ENCODE results near the gene PTPDC1. TPM values are rescaled to one million over a fixed set of nuclear protein-coding genes. Genes with fewer than 3 reads are reported as not detected.

PTPDC1 gene
- total RNA-seq, 3 donors from 2014 or later (not counting 1 experiment from before 2014, with no cell fraction given), result 2.8 to 3.9 (median 3.4) TPM

DNA sequence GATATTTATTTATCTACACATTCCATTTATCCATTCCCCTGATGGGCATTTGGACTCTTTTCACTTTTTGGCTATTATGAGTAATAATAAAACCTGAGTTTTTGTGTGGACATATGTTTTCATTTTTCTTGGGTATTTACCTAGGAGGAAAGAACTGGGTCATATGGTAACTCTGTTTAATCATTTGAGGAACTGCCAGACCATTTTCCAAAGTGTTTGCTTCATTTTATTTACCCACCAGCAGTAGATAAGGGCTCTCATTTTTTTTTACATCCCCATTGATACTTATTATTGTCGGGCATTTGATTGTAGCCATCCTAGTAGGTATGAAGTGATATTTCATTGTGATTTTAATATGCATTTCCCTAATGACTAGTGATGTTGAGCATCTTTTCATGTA lies 7.7 kb upstream of the PTPDC1 start:
- no peak overlapping the region for H3K4me3 ChIP-seq (ENCODE audit: low read length)
- H3K27me3 ChIP-seq (ENCODE audit: control insufficient read depth, insufficient read depth, low read length), result no peaks in the 10 kb centered on the region
- H3K4me1 ChIP-seq (ENCODE audit: control insufficient read depth, insufficient read depth, low read length), result no peaks in the 10 kb centered on the region
- ATAC-seq, result no peak
- no peak overlapping the region for H3K27ac ChIP-seq (ENCODE audit: low read length)
- H3K27ac Mint-ChIP-seq, result no peak overlapping the region
- H3K4me3 Mint-ChIP-seq, result no peak overlapping the region
- intact Hi-C loops (cut with micrococcal nuclease), result no loop called here
- DNase-seq, result no peak
- no peaks in the 10 kb centered on the region for H3K36me3 ChIP-seq (ENCODE audit: control insufficient read depth, insufficient read depth, low read length)
- no peaks in the 10 kb centered on the region for H3K27me3 Mint-ChIP-seq (ENCODE audit: low read depth in 2 of 2)
- H3K4me1 Mint-ChIP-seq, result no peaks in the 10 kb centered on the region
- H3K36me3 Mint-ChIP-seq, result no peaks in the 10 kb centered on the region
- H3K9me3 Mint-ChIP-seq, result no peaks in the 10 kb centered on the region
- TF ChIP-seq, protein P1, sequence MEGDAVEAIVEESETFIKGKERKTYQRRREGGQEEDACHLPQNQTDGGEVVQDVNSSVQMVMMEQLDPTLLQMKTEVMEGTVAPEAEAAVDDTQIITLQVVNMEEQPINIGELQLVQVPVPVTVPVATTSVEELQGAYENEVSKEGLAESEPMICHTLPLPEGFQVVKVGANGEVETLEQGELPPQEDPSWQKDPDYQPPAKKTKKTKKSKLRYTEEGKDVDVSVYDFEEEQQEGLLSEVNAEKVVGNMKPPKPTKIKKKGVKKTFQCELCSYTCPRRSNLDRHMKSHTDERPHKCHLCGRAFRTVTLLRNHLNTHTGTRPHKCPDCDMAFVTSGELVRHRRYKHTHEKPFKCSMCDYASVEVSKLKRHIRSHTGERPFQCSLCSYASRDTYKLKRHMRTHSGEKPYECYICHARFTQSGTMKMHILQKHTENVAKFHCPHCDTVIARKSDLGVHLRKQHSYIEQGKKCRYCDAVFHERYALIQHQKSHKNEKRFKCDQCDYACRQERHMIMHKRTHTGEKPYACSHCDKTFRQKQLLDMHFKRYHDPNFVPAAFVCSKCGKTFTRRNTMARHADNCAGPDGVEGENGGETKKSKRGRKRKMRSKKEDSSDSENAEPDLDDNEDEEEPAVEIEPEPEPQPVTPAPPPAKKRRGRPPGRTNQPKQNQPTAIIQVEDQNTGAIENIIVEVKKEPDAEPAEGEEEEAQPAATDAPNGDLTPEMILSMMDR (IDR thresholded peaks at IDR 0.05), result no peak
- no CpG with 5 or more reads among the region's 1 CpG for WGBS (ENCODE audit: insufficient coverage)
- H3K9me3 ChIP-seq (ENCODE audit: control insufficient read depth, insufficient read depth, low read length), result no peaks in the 10 kb centered on the region

DNA sequence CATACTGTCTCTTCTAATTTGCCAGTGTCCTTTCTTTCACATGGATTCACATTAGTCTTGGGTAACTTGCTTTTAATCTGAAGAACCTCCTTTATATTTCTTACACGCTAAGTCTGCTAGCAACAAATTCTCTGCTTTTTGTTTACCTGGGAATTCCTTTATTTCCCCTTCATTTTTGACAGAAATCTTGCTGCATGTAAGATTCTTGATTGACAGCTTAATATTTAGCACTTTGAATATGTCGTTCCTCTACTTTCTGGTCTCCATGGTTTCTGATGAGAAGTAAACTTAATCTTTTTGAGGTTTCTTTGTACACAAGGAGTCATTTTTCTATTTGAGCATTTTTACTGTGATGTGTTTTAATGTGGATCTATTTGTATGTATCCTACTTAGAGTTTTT lies 6.2 kb upstream of the PTPDC1 start:
- Mint-ChIP-seq H3K27ac (no peak overlapping the region), H3K4me1 (no peaks in the 10 kb centered on the region), H3K36me3 (no peaks in the 10 kb centered on the region), H3K27me3 (ENCODE audit: low read depth in 2 of 2) (no peaks in the 10 kb centered on the region), H3K9me3 (no peaks in the 10 kb centered on the region), H3K4me3 (no peak overlapping the region)
- WGBS (ENCODE audit: insufficient coverage), result 100% methylated on average over 1 of the region's 2 CpGs
- ATAC-seq (no peak), DNase-seq (no peak)
- Histone ChIP-seq H3K4me1 (ENCODE audit: control insufficient read depth, insufficient read depth, low read length) (no peaks in the 10 kb centered on the region), H3K9me3 (ENCODE audit: control insufficient read depth, insufficient read depth, low read length) (no peaks in the 10 kb centered on the region), H3K27ac (ENCODE audit: low read length) (no peak overlapping the region), H3K4me3 (ENCODE audit: low read length) (no peak overlapping the region), H3K36me3 (ENCODE audit: control insufficient read depth, insufficient read depth, low read length) (no peaks in the 10 kb centered on the region), H3K27me3 (ENCODE audit: control insufficient read depth, insufficient read depth, low read length) (no peaks in the 10 kb centered on the region)
- intact Hi-C loops (cut with micrococcal nuclease), result no loop called here
- TF ChIP-seq, protein P1 (IDR thresholded peaks at IDR 0.05), result no peak

DNA sequence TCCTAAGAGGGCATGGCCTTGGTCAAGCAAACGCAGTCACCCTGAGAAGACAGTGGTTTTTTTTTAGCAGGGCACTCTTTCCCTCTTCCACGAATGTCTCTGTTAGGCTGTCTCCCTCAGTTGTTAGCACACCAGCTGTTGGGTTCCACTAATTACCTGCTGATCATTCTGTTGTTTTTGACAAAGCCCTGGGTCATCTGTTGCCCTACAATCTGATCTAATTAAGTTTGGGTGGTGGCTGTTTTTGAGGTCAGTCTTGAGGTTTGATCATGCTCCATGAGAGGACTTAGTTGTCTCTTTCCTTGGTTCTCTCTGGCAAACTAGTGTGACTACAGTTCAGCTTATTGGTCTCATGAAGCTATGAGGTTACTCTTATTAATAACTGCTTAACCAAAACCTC lies 5.0 kb upstream of the PTPDC1 start:
- TF ChIP-seq, protein P1 (IDR thresholded peaks at IDR 0.05), result no peak
- Histone ChIP-seq H3K4me1 (ENCODE audit: control insufficient read depth, insufficient read depth, low read length) (no peaks in the 10 kb centered on the region), H3K9me3 (ENCODE audit: control insufficient read depth, insufficient read depth, low read length) (no peaks in the 10 kb centered on the region), H3K4me3 (ENCODE audit: low read length) (no peak overlapping the region), H3K27ac (ENCODE audit: low read length) (no peak overlapping the region), H3K36me3 (ENCODE audit: control insufficient read depth, insufficient read depth, low read length) (no peaks in the 10 kb centered on the region), H3K27me3 (ENCODE audit: control insufficient read depth, insufficient read depth, low read length) (no peaks in the 10 kb centered on the region)
- no peaks in the 10 kb centered on the region for H3K9me3 Mint-ChIP-seq
- intact Hi-C loops (cut with micrococcal nuclease), result no loop called here
- no peak overlapping the region for H3K4me3 Mint-ChIP-seq
- ATAC-seq, result no peak
- 83% methylated on average over 2 of the region's 2 CpGs for WGBS (ENCODE audit: insufficient coverage)
- H3K4me1 Mint-ChIP-seq, result no peaks in the 10 kb centered on the region
- no peaks in the 10 kb centered on the region for H3K36me3 Mint-ChIP-seq
- no peak overlapping the region for H3K27ac Mint-ChIP-seq
- H3K27me3 Mint-ChIP-seq (ENCODE audit: low read depth in 2 of 2), result no peaks in the 10 kb centered on the region
- no peak for DNase-seq

DNA sequence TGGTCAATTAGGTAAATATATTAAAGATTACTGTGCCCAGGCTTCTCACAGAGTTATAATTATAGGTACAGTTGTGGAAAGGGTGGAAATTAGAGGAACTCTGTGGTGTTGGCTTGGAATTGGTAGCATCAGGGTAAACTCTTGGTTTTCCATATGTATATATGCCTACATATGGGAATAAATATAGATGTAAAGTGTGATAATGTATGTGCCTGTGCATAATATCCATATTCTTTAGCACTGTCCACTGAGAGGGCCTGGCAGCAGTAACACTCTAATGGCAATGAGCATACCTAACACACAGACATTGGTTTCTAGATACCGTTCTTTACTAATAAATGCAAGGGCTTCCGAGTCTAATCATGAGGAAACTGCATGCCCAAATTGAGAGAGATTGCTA lies 4.0 kb upstream of the PTPDC1 start:
- H3K36me3 Mint-ChIP-seq, result no peaks in the 10 kb centered on the region
- WGBS (ENCODE audit: insufficient coverage), result 100% methylated on average over 2 of the region's 2 CpGs
- no peaks in the 10 kb centered on the region for H3K4me1 Mint-ChIP-seq
- Histone ChIP-seq H3K36me3 (ENCODE audit: control insufficient read depth, insufficient read depth, low read length) (no peaks in the 10 kb centered on the region), H3K4me1 (ENCODE audit: control insufficient read depth, insufficient read depth, low read length) (no peaks in the 10 kb centered on the region), H3K27me3 (ENCODE audit: control insufficient read depth, insufficient read depth, low read length) (no peaks in the 10 kb centered on the region), H3K9me3 (ENCODE audit: control insufficient read depth, insufficient read depth, low read length) (no peaks in the 10 kb centered on the region), H3K27ac (ENCODE audit: low read length) (no peak overlapping the region), H3K4me3 (ENCODE audit: low read length) (no peak overlapping the region)
- no peaks in the 10 kb centered on the region for H3K9me3 Mint-ChIP-seq
- H3K4me3 Mint-ChIP-seq, result no peak overlapping the region
- ATAC-seq (no peak), DNase-seq (no peak)
- no peaks in the 10 kb centered on the region for H3K27me3 Mint-ChIP-seq (ENCODE audit: low read depth in 2 of 2)
- intact Hi-C loops (cut with micrococcal nuclease), result no loop called here
- TF ChIP-seq, protein P1 (IDR thresholded peaks at IDR 0.05), result no peak
- H3K27ac Mint-ChIP-seq, result no peak overlapping the region

Data from natural killer cell (primary cell).